HG03066 (cell line): ENCODE measurements around the gene BMAL1.

Experiments used
- ATAC-seq: cut with Tn5 transposase; IDR thresholded peaks from one replicate; pipeline ENCODE4 v1.9.1; 2021; ENCODE audit warnings: low read depth; ENCODE audit not compliant: unreplicated experiment

Gene BMAL1

DNA sequence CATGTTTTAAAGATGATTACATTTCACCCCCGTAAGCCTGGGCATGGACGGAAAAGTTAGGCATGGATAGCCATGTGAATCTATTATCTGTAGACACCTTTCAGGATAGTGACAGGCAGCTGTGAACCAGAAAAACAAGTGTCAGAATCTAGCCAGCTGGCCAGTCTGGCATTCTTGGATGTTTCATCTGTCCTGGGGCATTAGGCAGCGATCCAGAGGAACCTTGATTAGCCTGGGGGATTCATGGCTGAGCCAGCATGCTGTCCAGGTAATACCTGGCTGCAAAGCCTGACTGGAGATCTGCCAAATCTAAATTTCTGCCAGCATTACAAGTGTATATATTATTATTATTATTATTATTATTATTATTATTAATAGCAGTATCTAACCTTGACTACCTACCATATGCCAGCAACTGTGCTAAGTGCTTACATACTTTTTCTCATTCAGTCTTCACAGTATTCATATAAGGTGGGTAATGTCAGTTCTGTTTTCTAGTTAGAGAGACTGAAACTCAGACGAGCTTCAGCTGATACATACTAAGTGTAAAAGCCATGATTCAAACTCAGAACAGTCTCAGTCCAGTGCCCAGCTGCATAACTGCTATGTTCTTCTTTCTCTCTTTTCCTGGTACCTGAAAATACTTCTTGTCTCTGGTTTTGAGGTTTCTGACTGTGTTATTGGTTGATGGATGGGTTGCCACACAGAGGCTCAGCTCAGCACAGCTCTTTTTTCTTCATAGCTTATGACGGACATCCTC lies 12.8 kb downstream of the BMAL1 start:
- ATAC-seq: no peak

- ATAC-seq: no peak
These were observed 13.8 kb downstream of the BMAL1 start for GRCh38 chr11:13291361-13291760.

DNA sequence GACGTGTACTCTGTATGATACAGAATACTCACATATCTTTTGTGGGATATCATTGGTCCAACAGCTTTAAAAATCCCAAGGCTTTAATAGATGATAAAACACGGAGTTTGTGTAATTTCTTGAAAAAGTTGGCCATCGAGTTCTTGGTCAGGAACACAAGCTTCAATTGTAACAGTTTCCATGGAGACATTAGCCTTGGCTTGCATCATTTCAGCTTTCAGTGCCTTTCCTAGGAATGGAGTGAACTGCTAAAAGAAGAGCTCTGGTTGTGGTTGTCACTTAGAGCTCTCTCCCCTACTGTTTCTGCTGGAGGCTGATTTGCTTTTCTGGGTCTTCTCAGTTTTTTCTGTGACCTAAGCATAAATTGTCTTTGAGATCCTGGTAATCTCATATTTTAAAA lies 14.2 kb downstream of the BMAL1 start:
- ATAC-seq: no peak

DNA sequence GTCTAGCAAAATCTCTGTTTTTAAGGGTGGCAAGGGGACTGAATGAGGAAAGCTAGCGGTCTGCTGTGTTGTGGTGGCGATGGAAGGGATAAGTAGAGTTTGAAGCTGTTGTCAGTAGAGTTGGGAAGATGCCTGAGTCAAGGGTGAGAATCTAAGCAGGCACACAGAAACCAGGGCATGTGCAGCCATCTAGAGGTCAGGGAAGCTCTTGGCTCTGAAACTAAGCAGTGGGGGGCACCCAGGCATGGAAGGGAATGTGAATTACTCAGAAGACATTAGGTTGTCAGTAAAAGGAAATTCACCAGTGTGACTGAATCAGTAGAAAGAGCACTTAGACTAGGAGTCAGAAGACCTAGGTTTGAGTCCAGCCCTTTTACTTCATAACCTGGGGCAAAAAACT lies 15.4 kb downstream of the BMAL1 start:
- ATAC-seq: no peak

DNA sequence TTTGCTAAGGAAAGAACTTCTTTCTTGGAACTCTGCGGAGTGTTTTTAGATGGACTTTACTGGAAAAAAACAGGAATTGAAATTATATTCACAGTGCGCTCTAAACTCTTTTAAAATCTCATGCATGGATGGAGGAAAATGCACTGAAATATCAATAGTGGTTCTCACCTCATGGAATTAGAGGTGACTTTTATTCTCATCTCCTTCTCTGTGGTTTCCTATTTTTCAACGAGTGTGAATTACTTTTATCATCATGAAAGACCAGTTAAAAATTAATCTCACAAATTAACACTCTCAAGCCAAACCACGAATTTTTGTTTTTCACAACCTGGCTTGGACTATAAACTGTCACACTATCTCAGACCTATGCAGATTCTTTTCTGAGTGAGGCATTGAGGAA lies 16.6 kb downstream of the BMAL1 start:
- no peak for ATAC-seq

DNA sequence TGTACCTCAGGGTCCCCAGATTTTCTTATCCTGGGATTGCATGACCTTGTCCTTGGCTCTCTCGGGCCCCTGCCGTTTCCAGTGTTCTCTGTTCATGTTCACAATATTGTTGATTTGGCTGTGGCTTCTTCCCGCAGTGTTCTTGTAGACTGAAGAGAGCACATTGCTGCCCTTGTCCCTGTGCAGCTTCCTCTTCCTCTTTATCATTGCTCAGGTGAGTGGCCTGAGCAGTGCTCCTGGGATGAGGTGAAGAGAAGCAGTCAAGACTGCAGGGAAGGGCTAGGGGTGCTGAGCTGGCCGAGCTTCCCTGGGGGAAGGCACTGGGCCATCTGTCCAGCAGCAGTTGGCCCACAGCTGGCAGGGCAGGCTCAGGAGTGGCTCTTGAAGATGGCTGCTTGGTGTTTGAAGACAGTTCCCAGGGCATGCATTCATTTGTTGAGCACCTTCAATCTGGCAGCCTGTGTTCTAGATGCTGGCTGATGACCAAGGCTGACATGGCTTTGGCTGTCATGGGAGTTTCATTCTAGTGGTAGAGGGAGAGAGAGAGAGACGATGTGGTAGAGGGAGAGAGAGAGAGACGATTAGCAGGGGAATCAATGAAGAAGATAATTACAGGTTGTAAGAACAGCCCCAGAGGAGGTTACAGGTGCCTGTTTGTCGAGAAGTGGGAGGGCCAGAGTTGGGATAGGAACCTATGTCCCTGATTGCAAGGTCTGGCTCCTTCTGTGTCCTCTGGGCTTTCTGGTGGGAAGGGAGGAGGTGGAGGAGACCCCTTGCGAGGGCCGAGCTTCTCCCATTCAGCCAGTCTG lies 17.4 kb downstream of the BMAL1 start:
- ATAC-seq: no peak

- ATAC-seq: no peak
These were observed 19.8 kb downstream of the BMAL1 start for GRCh38 chr11:13297308-13297916.

GRCh38 chr11:13297917-13298356 lies 20.3 kb downstream of the BMAL1 start:
- ATAC-seq: no peak

GRCh38 chr11:13298765-13299164 lies 21.2 kb downstream of the BMAL1 start:
- no peak for ATAC-seq

DNA sequence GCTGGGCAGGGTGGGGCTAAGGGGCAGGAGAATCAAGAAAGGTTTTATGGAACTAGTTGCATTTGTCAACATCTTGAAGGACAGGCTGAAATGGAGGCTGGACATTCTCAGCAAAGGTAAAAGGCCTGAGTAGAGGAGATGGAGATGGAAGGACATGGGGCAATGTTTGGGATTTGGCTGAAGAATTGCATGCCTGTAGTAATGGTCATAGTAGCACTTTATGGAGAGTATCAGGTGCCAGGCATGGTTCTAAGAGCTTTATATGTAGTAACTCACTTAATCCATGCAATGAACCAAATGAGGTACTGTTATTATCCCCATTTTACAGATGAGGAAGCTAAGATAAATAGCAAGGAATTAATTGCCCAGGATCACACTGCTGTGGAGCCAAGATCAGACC lies 23.9 kb downstream of the BMAL1 start:
- ATAC-seq: no peak

GRCh38 chr11:13302420-13302958 lies 24.9 kb downstream of the BMAL1 start:
- no peak for ATAC-seq

DNA sequence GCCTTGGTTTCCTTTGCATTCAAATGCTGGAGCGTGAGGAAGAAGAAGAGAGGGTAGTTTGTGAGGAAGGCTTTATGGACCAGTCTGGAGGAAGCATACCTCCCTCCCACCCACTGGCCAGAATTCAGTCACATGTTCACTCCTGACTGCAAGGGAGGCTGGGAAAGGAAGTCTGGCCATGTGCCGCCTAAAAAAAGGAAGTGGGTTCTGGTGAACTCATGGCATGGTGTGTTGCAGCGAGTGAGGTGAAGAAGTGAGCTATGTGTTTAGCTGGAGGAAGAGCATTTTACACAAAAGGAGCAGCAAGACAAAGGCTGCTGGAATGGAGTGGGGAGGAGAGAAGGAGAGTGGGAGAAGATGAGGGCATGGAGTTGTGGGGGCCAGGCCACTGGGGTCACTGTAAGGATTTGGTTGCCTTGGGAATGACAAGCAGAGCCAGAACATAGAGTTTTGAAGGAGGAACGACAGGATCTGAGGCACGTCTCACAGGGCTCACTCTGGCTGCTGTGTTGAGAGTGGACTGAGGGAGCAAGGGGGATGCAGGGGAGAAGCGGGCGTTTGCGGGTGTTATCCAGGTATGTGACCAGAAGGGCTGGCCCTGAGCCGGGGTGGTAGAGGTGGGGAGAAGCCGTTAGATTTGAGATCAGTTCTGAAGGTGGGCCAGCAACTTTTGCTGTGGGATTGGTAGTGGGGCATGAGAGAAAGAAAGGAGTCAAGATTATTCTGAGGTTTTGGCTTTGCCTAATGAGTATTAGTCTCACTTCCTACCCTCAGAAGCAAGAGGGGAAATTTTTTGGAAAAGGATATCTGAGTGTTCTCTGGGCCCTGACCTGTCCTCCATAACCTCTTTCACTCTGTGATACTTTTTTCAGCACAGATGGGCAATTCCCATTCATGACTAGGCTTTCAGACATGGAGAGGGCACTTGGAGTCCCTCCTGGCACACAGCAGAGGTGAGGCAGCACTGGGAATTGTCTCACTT lies 26.4 kb downstream of the BMAL1 start:
- no peak for ATAC-seq

GRCh38 chr11:13304655-13305335 lies 27.2 kb downstream of the BMAL1 start:
- ATAC-seq: no peak

- ATAC-seq: no peak
These were observed 31.1 kb downstream of the BMAL1 start for GRCh38 chr11:13308704-13309103.

- no peak for ATAC-seq
These were observed 31.6 kb downstream of the BMAL1 start for GRCh38 chr11:13309156-13309555.

- no peak for ATAC-seq
These were observed 32.9 kb downstream of the BMAL1 start for GRCh38 chr11:13310443-13310842.

DNA sequence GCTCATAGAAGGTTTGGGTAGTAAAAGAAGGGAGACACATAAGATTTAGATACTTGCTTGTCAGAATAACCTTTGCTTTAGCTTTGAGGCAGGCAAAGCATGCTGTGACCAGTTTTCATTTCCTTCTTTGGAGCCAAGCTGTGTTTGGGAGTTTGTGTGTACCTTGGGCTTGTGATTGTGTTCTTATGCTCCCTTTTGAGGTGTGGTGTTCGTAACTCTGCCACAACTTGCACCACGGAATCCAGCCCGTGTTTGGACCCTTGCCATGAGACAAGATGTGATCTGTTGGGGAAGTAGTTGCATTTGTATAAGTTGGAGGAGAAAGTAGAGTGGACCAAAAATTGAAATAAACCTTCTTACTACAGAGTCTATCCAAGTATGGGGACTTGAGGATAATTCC lies 34.0 kb downstream of the BMAL1 start:
- ATAC-seq: no peak

DNA sequence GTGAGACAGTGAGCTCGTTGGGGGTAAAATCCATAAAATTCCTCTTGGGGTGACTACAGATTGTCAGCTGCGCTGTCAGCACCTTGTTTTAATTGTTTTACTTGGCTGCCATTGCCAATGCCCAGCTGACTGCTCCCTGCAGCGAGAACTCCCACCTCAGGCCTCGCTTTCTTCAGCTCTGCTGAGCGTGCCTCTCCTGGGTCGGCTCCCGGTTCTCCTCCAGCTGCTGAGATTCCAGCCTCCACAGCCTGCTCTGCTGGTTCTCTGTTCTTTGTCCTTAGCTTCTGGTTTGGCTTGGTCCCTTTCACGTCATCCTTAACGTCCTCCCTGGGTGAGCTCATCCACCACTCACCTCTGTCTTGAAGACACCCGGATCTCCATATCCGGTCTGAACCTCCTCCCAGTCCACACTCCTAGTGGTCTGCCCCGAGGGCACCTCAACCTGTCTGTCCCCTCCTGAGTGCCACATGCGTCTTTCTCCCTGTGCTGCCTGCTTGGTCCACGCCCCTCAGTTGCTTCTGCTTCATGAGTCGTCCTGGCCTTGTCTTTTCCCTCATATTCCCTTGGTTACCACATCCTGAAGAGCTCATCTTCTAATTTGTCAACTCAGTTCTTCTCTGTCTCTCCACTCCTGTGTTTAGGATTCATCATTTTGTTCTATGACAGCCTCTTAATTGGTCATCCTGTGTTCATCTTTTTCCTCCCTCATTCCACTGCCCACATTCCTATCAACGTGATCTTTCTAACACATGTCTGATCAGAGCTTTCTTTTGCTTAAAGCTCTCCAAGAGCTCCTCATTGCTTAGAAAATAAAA lies 35.6 kb downstream of the BMAL1 start:
- ATAC-seq: no peak
